Stomach (tissue), 9 donors: Measurements from ENCODE around the gene CYP26B1. TPM values are rescaled to one million over a fixed set of nuclear protein-coding genes. Genes with fewer than 3 reads are reported as not detected.

ENCODE experiments used
- DNase-seq, 2 donors: peaks; one replicate each; pipeline versions ENCODE4 v3.0.0 to v3.0.0-alpha.2; 2013 to 2019
- H3K27ac ChIP-seq, 5 donors: fragments of 200-600 bp in 4 of 5; sonication (generic) in 4 of 5; one replicate each; pipeline ENCODE4 v1.5.1; 2013 to 2019; ENCODE audit warnings: mild to moderate bottlenecking in 1 of 5, moderate library complexity in 1 of 5
- H3K27me3 ChIP-seq, 3 donors: fragments of 200-600 bp; sonication (generic); one replicate each; pipeline ENCODE4 v1.5.1; 2017 to 2019; ENCODE audit warnings: mixed run types in 1 of 3
- H3K36me3 ChIP-seq, 4 donors: fragments of 200-600 bp; sonication (generic); 1 replicate in 3 of 4; 2 replicates in 1 of 4; pipeline ENCODE4 v1.5.1; 2016 to 2019
- H3K4me1 ChIP-seq, 4 donors: fragments of 200-600 bp; sonication (generic); one replicate each; pipeline ENCODE4 v1.5.1; 2016 to 2019
- H3K4me3 ChIP-seq, 4 donors: fragments of 200-600 bp; sonication (generic) in 3 of 4; one replicate each; pipeline ENCODE4 v1.5.1; 2016 to 2019; ENCODE audit warnings: mild to moderate bottlenecking in 1 of 4
- H3K9me3 ChIP-seq, 4 donors: fragments of 200-600 bp; sonication (generic); one replicate each; pipeline ENCODE4 v1.5.1; 2016 to 2019
- CTCF ChIP-seq, 7 experiments: fragments of 450-650 bp in 4 of 7; fragments of 200-600 bp in 3 of 7; sonication (generic) in 3 of 7; IDR thresholded peaks; one replicate each; pipeline ENCODE4 v1.5.1; 2016 to 2019; ENCODE audit warnings: antibody characterized with exemption in 7 of 7, control low read depth in 2 of 7, mild to moderate bottlenecking in 1 of 7
- EP300 ChIP-seq: sonication (generic); formaldehyde crosslinking; IDR thresholded peaks from one replicate; pipeline ENCODE4 v1.6.1; 2017; ENCODE audit warnings: antibody characterized with exemption
- POLR2A ChIP-seq, 4 donors: fragments of 450-650 bp; IDR thresholded peaks; one replicate each; pipeline ENCODE4 v1.6.1; 2016; ENCODE audit warnings: antibody characterized with exemption in 4 of 4, control low read depth in 2 of 4, mild to moderate bottlenecking in 1 of 4, moderate library complexity in 1 of 4
- POLR2AphosphoS5 ChIP-seq, 3 donors: sonication (generic); formaldehyde crosslinking; IDR thresholded peaks; one replicate each; pipeline ENCODE4 v1.6.1; 2016; ENCODE audit warnings: antibody characterized with exemption in 3 of 3
- WGBS, 5 donors: extraction: QIAGEN DNeasy Blood & Tissue Kit in 3 of 5; methylation state at CpG; one replicate each; pipeline versions ENCODE4 v1.1.5 to v1.1.7; 2013 to 2018; 5-methylcytosine and 5-hydroxymethylcytosine counted together
- intact Hi-C: fragments of 100-400 bp; cut with DNase I; formaldehyde crosslinking; loops from one replicate; pipeline ENCODE4 v1.15.1; 2023; ENCODE audit warnings: low total_unique reads
- polyA plus RNA-seq, 3 donors: library from polyadenylated mRNA; stranded (reverse); fragments of 200-250 nt; gene quantifications; one replicate each; pipeline ENCODE4 v1.2.3, GENCODE V29; 2013
- total RNA-seq, 5 donors: library from RNA; depleted of rRNA; stranded (reverse); fragments of >200 nt; gene quantifications; one replicate each; pipeline versions ENCODE4 v1.1.0 to v1.2.3, GENCODE V29; 2014 to 2016
- donor health status: healthy with polysubstance abuse.
- donor health status: Bipolar disorder and iron deficiency.
- donor health status: healthy.

Gene CYP26B1
- total and polyA plus RNA-seq, 8 donors = 0.45 to 2.4 (median 1.1) TPM; not detected in 3

- Histone ChIP-seq H3K27ac (no peak overlapping the region), H3K27me3 (peaks cover 0 to 5% (median 0%) of the 10 kb centered on the region in 3 donors), H3K9me3 (no peaks in the 10 kb centered on the region), H3K4me3 (no peak overlapping the region), H3K4me1 (no peaks in the 10 kb centered on the region), H3K36me3 (no peaks in the 10 kb centered on the region)
- intact Hi-C loops = no loop called here
- TF ChIP-seq POLR2A (IDR thresholded peaks at IDR 0.05) (no peak), EP300 (no peak), POLR2AphosphoS5 (IDR thresholded peaks at IDR 0.05) (no peak), CTCF (IDR thresholded peaks at IDR 0.05) (no peak)
- DNase-seq = no peak
- 75 to 89% (median 83%) methylated on average over 2 to 3 of the region's 3 CpGs for WGBS, 5 donors
Observed at GRCh38 chr2:72109291-72109690, 38.4 kb downstream of the CYP26B1 start.

GRCh38 chr2:72108121-72108520, 39.5 kb downstream of the CYP26B1 start:
- no peak overlapping the region for H3K27ac ChIP-seq
- TF ChIP-seq POLR2A (IDR thresholded peaks at IDR 0.05) (no peak), EP300 (no peak)
- intact Hi-C loops = no loop called here
- H3K4me3 ChIP-seq = no peak overlapping the region
- H3K4me1 ChIP-seq = no peaks in the 10 kb centered on the region
- peaks cover 0 to 14% (median 0%) of the 10 kb centered on the region in 3 donors for H3K27me3 ChIP-seq
- no peak for DNase-seq
- 68 to 77% (median 74%) methylated on average over 3 of the region's 3 CpGs for WGBS, 5 donors
- H3K36me3 ChIP-seq = no peaks in the 10 kb centered on the region
- no peaks in the 10 kb centered on the region for H3K9me3 ChIP-seq

GRCh38 chr2:72106978-72107377, 40.7 kb downstream of the CYP26B1 start:
- Histone ChIP-seq H3K4me1 (no peaks in the 10 kb centered on the region), H3K27ac (no peak overlapping the region), H3K9me3 (no peaks in the 10 kb centered on the region), H3K4me3 (no peak overlapping the region), H3K27me3 (peaks cover 0 to 15% (median 0%) of the 10 kb centered on the region in 3 donors), H3K36me3 (no peaks in the 10 kb centered on the region)
- intact Hi-C loops = no loop called here
- no peak for DNase-seq
- TF ChIP-seq POLR2A (IDR thresholded peaks at IDR 0.05) (no peak), EP300 (no peak), POLR2AphosphoS5 (IDR thresholded peaks at IDR 0.05) (no peak), CTCF (IDR thresholded peaks at IDR 0.05) (no peak)
- WGBS, 5 donors = 48 to 69% (median 55%) methylated on average over 4 of the region's 4 CpGs

- H3K27ac ChIP-seq = no peak overlapping the region
- no peaks in the 10 kb centered on the region for H3K36me3 ChIP-seq
- 67 to 78% (median 73%) methylated on average over 18 to 21 of the region's 21 CpGs for WGBS, 5 donors
- DNase-seq = no peak
- no peaks in the 10 kb centered on the region for H3K9me3 ChIP-seq
- no peak overlapping the region for H3K4me3 ChIP-seq
- intact Hi-C loops = no loop called here
- H3K4me1 ChIP-seq = no peaks in the 10 kb centered on the region
- peaks cover 0 to 14% (median 0%) of the 10 kb centered on the region in 3 donors for H3K27me3 ChIP-seq
- TF ChIP-seq EP300 = no peak
- no peak for TF ChIP-seq POLR2A (IDR thresholded peaks at IDR 0.05)
- no peak for TF ChIP-seq POLR2AphosphoS5 (IDR thresholded peaks at IDR 0.05)
- TF ChIP-seq CTCF (IDR thresholded peaks at IDR 0.05) = no peak
Observed at GRCh38 chr2:72104821-72105588, 42.7 kb downstream of the CYP26B1 start.

GRCh38 chr2:72103690-72104089, 44.0 kb downstream of the CYP26B1 start:
- peaks cover 0 to 15% (median 0%) of the 10 kb centered on the region in 3 donors for H3K27me3 ChIP-seq
- DNase-seq = no peak
- TF ChIP-seq CTCF (IDR thresholded peaks at IDR 0.05) = no peak
- no peak for TF ChIP-seq POLR2A (IDR thresholded peaks at IDR 0.05)
- no peak for TF ChIP-seq EP300
- TF ChIP-seq POLR2AphosphoS5 (IDR thresholded peaks at IDR 0.05) = no peak
- H3K4me3 ChIP-seq = no peak overlapping the region
- H3K27ac ChIP-seq = no peak overlapping the region
- intact Hi-C loops = no loop called here
- H3K9me3 ChIP-seq = no peaks in the 10 kb centered on the region
- 86 to 94% (median 89%) methylated on average over 8 of the region's 8 CpGs for WGBS, 5 donors
- H3K4me1 ChIP-seq = no peaks in the 10 kb centered on the region
- H3K36me3 ChIP-seq = no peaks in the 10 kb centered on the region
